ENCODE results near the gene VCL. TPM values are rescaled to one million over a fixed set of nuclear protein-coding genes. Genes with fewer than 3 reads are reported as not detected.

Gene VCL
- total RNA-seq, 2 experiments from 2014 or later, result 18.5 to 19.7 TPM

DNA sequence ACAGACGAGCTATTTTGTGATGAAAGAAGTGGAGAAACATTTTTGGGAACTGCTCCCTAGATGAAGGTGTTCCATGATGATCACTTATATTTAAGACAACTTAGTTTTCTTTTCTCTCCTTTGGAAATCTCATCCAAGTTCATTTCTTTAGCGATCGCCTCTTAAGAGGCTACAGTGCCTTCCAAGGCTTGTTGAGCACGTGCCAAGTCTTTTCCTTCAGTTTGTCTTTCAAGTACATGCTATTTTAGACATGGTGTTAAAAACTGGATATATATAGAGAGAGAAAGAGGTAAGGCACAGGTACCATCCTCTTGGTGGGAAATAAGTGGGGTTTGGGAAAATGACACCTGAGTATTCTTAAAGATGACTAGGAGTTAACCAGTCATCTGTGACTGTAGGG lies 155.8 kb downstream of the VCL start:
- no peaks in the 10 kb centered on the region for H3K27me3 ChIP-seq (ENCODE audit: control insufficient read depth in 1 of 2, insufficient read depth in 2 of 2, low read length in 2 of 2)
- no peaks in the 10 kb centered on the region for H3K9me3 Mint-ChIP-seq
- H3K9me3 ChIP-seq (ENCODE audit: control insufficient read depth in 1 of 2, insufficient read depth in 1 of 2, low read length in 2 of 2), result no peaks in the 10 kb centered on the region
- intact Hi-C loops (cut with DNase I, micrococcal nuclease), result loop anchor here (5.0 to 10.0 kb wide), 8 partner anchors 59 to 1079 kb away; partner anchors contain the start of genes CAMK2G (in 1 of the 2), CHCHD1 (in 1 of the 2), KAT6B (in 1 of the 2) and VDAC2 (in 1 of the 2)
- H3K36me3 ChIP-seq (ENCODE audit: insufficient read depth, low read length), result no peaks in the 10 kb centered on the region
- H3K27me3 Mint-ChIP-seq, result no peaks in the 10 kb centered on the region
- TF ChIP-seq, protein P1, sequence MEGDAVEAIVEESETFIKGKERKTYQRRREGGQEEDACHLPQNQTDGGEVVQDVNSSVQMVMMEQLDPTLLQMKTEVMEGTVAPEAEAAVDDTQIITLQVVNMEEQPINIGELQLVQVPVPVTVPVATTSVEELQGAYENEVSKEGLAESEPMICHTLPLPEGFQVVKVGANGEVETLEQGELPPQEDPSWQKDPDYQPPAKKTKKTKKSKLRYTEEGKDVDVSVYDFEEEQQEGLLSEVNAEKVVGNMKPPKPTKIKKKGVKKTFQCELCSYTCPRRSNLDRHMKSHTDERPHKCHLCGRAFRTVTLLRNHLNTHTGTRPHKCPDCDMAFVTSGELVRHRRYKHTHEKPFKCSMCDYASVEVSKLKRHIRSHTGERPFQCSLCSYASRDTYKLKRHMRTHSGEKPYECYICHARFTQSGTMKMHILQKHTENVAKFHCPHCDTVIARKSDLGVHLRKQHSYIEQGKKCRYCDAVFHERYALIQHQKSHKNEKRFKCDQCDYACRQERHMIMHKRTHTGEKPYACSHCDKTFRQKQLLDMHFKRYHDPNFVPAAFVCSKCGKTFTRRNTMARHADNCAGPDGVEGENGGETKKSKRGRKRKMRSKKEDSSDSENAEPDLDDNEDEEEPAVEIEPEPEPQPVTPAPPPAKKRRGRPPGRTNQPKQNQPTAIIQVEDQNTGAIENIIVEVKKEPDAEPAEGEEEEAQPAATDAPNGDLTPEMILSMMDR (IDR thresholded peaks at IDR 0.05), result no peak
- ATAC-seq (ENCODE audit: poor library complexity), result no peak
- peaks cover 35% of the 10 kb centered on the region for H3K4me1 Mint-ChIP-seq (ENCODE audit: low read depth)
- peaks cover 23% of the 10 kb centered on the region for H3K4me1 ChIP-seq (ENCODE audit: insufficient read depth, low read length)
- no peak for DNase-seq
- H3K4me3 ChIP-seq (ENCODE audit: low read length), result no peak overlapping the region
- CTCF ChIA-PET, result no interaction called here
- no peak overlapping the region for H3K27ac ChIP-seq (ENCODE audit: low read depth in 1 of 2, low read length in 2 of 2)
- no peak overlapping the region for H3K4me3 Mint-ChIP-seq
- H3K36me3 Mint-ChIP-seq (ENCODE audit: low read depth), result no peaks in the 10 kb centered on the region
- POLR2A ChIA-PET, result interaction anchor here (0.9 kb wide), 1 partner anchor 14 kb away, joined by 3 read pairs; no protein-coding TSS in a partner anchor
- H3K27ac Mint-ChIP-seq, result no peak overlapping the region

- H3K9me3 Mint-ChIP-seq, result no peaks in the 10 kb centered on the region
- H3K36me3 Mint-ChIP-seq (ENCODE audit: low read depth), result no peaks in the 10 kb centered on the region
- no peaks in the 10 kb centered on the region for H3K9me3 ChIP-seq (ENCODE audit: control insufficient read depth in 1 of 2, insufficient read depth in 1 of 2, low read length in 2 of 2)
- no peak for ATAC-seq (ENCODE audit: poor library complexity)
- H3K4me3 ChIP-seq (ENCODE audit: low read length), result no peak overlapping the region
- TF ChIP-seq, protein P1 (IDR thresholded peaks at IDR 0.05), result no peak
- no peak overlapping the region for H3K27ac ChIP-seq (ENCODE audit: low read depth in 1 of 2, low read length in 2 of 2)
- no peak for DNase-seq
- no peaks in the 10 kb centered on the region for H3K36me3 ChIP-seq (ENCODE audit: insufficient read depth, low read length)
- no peaks in the 10 kb centered on the region for H3K27me3 Mint-ChIP-seq
- H3K4me3 Mint-ChIP-seq, result no peak overlapping the region
- H3K4me1 Mint-ChIP-seq (ENCODE audit: low read depth), result peaks cover 32% of the 10 kb centered on the region
- H3K27ac Mint-ChIP-seq, result no peak overlapping the region
- POLR2A ChIA-PET, result no interaction called here
- H3K27me3 ChIP-seq (ENCODE audit: control insufficient read depth in 1 of 2, insufficient read depth in 2 of 2, low read length in 2 of 2), result no peaks in the 10 kb centered on the region
- intact Hi-C loops (cut with DNase I, micrococcal nuclease), result loop anchor here in 1 of 2 experiments (10.0 kb wide), 2 partner anchors 372 to 422 kb away; partner anchors contain the start of genes CHCHD1 and ZSWIM8
- CTCF ChIA-PET, result interaction anchor here (1.3 kb wide), 1 partner anchor 57 kb away, joined by 3 read pairs; no protein-coding TSS in a partner anchor
- H3K4me1 ChIP-seq (ENCODE audit: insufficient read depth, low read length), result peaks cover 6% of the 10 kb centered on the region
Measured at GRCh38 chr10:74156919-74157289, 159.0 kb downstream of the VCL start.

DNA sequence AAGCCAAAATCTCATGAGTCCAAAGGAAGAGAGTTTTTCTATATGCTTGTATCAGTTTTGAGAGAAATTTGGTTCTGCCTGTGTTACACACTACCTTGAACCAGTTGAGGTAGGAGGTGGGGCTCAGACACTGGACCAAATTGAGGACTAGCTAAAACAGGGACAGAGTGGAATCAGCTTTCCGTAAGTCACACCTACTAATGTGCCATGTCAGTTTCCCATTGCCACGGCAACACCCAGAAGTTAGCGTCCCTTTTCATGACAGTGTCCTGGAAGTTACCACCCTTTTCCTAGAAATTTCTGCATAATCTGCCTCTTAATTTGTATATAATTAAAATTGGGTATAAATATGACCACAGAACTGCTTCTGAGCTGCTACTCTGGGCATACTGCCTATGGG lies 162.1 kb downstream of the VCL start:
- POLR2A ChIA-PET, result no interaction called here
- no peaks in the 10 kb centered on the region for H3K9me3 ChIP-seq (ENCODE audit: control insufficient read depth in 1 of 2, insufficient read depth in 1 of 2, low read length in 2 of 2)
- H3K27ac ChIP-seq (ENCODE audit: low read depth in 1 of 2, low read length in 2 of 2), result no peak overlapping the region
- no peaks in the 10 kb centered on the region for H3K36me3 ChIP-seq (ENCODE audit: insufficient read depth, low read length)
- DNase-seq, result no peak
- no peak overlapping the region for H3K27ac Mint-ChIP-seq
- H3K4me1 ChIP-seq (ENCODE audit: insufficient read depth, low read length), result no peaks in the 10 kb centered on the region
- CTCF ChIA-PET, result no interaction called here
- H3K27me3 ChIP-seq (ENCODE audit: control insufficient read depth in 1 of 2, insufficient read depth in 2 of 2, low read length in 2 of 2), result no peaks in the 10 kb centered on the region
- H3K4me3 Mint-ChIP-seq, result no peak overlapping the region
- no peak overlapping the region for H3K4me3 ChIP-seq (ENCODE audit: low read length)
- no peaks in the 10 kb centered on the region for H3K36me3 Mint-ChIP-seq (ENCODE audit: low read depth)
- H3K27me3 Mint-ChIP-seq, result no peaks in the 10 kb centered on the region
- intact Hi-C loops (cut with DNase I, micrococcal nuclease), result no loop called here
- TF ChIP-seq, protein P1 (IDR thresholded peaks at IDR 0.05), result no peak
- no peaks in the 10 kb centered on the region for H3K9me3 Mint-ChIP-seq
- no peak for ATAC-seq (ENCODE audit: poor library complexity)
- peaks cover 18% of the 10 kb centered on the region for H3K4me1 Mint-ChIP-seq (ENCODE audit: low read depth)

Data from CD4-positive, alpha-beta T cell (primary cell).